Islet precursor cell (in vitro differentiated cells): ENCODE results near the gene PRKCA.
"Not testable (repeated sequence)": the region's sequence is repeated elsewhere in the genome, so short reads cannot be mapped to it uniquely, and the experiment has no call there.

ENCODE experiments used
- DNase-seq: peaks from one replicate; pipeline ENCODE4 v3.0.0-alpha.2; 2018

Gene PRKCA

DNA sequence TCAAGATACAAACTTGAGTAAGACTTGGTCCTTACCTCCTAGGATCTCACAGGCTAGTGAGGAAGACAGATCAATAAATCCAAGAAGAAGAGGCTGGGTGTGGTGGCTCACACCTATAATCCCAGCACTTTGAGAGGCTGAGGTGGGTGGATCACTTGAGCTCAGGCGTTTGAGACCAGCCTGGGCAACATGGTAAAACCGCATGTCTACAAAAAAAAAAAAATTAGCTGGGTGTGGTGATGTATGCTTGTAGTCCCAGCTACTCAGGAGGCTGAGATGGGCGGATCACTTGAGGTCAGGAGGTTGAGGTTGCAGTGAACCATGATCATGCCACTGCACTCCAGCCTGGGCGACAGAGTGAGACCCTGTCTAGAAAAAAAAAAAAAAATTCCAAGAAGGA lies 423.0 kb downstream of the PRKCA start:
- DNase-seq: not testable (repeated sequence)

GRCh38 chr17:66725956-66726355 lies 423.5 kb downstream of the PRKCA start:
- no peak for DNase-seq

DNA sequence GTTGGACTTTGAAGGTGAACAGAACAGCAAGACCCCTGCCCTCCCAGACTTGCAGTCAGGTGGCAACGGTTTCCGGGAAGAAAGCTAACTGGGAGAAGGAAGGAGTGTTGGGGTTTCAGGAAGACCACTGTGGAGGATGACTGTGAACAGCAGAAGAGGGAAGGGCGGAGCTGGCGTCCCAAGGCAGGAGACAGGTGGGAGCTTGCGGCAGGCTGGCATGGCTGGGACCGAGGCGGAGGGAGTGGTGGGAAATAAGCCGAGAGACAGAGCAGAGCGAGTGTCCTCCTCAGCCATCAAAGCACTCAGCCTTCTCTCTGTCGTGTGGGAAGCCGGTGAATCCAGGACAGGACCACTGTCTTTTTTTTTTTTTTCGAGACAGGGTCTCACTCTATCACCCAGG lies 424.0 kb downstream of the PRKCA start:
- DNase-seq: no peak

GRCh38 chr17:66726846-66727245 lies 424.4 kb downstream of the PRKCA start:
- no peak for DNase-seq

DNA sequence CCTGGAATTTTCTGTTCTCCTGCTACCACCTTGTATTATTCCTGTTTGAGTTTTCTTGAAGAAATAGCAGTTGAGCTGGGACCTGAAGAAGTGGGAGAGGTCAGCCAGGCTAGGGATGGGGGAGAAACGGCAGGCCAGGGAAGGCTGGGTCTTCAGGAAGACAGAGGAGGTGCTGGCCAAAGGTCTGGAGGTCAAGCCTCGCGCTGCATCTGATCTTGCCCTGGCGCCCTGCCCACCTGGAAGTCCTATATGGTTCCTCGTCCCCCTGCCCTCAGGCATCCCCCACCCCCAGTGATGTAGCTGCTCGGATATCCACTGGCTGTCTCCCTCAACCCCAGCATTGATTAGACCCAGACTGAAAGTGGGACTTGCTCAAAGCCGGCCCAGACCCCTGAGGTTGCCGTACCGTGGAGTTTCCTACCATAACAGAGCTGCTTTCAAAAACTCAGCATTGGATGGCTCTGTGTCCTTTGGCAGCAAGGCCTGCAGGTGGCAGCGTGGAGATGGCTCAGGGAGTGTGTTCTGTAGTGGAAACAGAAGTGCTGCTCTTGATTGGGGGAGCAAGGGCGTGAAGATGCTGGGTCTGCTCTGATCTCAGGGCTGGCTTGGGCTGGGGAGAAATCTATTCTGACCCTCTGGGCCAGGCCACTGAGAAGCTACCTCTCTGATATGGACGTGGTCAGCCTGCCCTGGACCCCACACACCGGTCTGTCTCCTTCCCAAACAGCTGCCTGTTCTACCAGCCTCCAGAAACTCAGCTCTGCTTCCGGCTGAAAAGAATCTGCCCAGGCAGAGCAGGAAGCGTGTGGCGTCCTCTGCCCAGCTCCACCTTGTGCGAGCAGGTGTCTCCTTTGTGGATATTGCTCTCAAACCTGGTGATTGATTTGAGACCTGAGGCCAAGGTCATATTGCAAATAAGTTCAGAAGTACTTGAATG lies 425.5 kb downstream of the PRKCA start:
- peak; percentile 92 for DNase-seq

GRCh38 chr17:66730461-66730923 lies 428.1 kb downstream of the PRKCA start:
- no peak for DNase-seq

DNA sequence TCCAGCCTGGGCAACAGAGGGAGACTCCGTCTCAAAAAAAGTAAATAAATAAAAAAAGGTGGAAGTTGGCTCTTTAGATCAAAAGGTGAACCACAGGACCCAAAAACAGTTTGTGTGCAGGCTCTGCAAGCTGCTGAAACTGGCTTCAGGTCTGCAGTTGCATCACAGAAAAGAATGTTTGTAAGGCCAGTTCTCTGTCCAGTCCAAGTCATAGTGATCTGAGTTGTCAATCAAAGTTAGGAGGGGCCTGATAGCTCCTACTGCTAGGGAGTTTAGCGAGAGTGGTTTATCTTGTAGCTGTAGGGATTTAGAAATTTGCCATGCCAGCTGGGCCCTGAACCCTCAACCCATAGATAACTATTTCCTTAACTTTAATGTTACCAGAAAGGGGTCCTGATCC lies 431.3 kb downstream of the PRKCA start:
- DNase-seq: no peak

- no peak for DNase-seq
These were observed 432.0 kb downstream of the PRKCA start for GRCh38 chr17:66734186-66734943.

GRCh38 chr17:66737524-66737923 lies 435.1 kb downstream of the PRKCA start:
- DNase-seq: peak; percentile 76

DNA sequence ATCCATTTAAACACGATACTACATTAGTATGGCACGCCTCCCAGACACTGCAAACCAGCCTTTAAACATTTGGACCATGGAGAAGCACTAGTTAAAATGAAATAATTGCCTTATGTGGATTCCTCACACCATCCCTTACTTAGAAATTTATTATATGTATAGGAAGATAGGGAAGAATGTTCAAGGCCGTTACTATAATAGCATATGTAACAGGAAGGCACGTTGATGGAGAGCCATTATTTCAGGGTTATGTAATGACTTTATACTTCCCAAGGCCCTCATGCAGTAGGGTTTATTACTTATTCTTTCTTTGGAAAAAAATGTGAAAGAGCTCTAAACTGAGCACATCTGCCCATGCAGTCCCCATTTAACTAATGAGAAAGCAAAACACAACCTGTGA lies 435.9 kb downstream of the PRKCA start:
- DNase-seq: no peak

- no peak for DNase-seq
These were observed 437.1 kb downstream of the PRKCA start for GRCh38 chr17:66739553-66739952.

GRCh38 chr17:66740226-66740625 lies 437.8 kb downstream of the PRKCA start:
- no peak for DNase-seq

DNA sequence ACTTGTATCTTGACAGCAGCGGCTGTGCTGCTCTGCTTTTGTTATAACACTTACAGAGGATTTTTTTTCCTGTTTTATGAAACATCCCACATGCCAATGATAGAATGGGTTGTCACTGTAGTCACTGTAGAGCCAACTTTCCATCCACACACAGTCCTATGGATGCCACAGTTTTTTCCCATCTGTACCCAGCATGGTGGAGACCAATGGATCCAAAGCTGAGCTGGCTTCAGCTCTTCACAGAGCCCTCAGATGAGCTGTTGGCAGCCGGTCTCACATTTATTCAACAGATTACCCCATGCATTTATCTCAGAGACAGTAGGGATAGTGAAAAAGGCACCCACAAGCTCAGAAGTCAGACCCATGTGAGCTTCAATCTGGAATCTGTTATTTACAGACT lies 441.1 kb downstream of the PRKCA start:
- no peak for DNase-seq

- no peak for DNase-seq
These were observed 444.3 kb downstream of the PRKCA start for GRCh38 chr17:66746736-66747135.

- DNase-seq: no peak
These were observed 445.3 kb downstream of the PRKCA start for GRCh38 chr17:66747578-66748275.

DNA sequence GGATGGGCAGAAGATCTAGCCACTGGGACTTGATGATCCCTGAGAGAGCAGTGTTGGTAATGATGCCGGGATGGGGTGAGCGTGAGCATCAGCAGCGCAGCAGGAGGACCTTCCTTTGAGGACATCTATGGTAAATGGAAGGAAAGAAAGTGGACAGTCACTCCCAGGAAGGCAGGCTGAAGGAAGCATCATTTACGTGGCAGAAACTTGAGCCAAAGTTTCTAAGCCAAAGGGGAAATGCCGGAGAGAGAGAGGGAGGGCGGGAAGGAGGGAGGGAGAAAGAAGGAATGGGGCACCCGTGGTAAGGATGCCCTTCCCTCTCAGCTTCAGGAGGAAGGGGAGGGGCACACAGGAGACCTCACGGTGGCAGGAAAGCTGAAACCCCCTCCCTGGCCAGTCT lies 446.2 kb downstream of the PRKCA start:
- no peak for DNase-seq

DNA sequence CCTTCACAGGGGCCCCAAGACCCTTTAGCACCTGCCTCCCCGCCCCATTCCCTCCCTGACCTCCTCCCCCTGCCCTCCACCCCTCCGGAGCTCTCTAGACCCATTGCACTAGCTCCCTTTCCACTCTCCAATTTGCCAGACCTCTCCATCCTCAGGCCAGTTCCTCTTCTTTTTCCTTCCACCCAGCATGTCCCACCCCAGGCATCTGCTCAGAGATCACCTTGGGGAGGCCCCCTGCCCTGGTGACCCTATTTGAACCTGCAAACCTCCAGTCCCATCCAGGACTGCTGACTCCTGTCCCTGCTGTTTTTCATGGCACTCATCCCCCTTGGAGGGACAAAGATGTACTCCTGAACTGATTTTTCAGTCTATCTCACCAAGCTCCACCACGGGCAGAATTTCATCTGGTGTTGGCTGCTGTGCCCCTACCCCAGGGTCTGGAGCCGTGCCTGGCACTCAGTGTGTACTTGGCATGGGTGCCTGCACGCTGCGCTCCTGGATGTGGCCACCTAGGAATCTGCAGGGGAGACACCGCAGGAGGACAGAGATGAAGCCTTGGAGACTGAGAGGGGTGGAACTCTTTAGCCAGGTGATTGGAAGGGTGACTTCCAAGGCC lies 446.9 kb downstream of the PRKCA start:
- no peak for DNase-seq

DNA sequence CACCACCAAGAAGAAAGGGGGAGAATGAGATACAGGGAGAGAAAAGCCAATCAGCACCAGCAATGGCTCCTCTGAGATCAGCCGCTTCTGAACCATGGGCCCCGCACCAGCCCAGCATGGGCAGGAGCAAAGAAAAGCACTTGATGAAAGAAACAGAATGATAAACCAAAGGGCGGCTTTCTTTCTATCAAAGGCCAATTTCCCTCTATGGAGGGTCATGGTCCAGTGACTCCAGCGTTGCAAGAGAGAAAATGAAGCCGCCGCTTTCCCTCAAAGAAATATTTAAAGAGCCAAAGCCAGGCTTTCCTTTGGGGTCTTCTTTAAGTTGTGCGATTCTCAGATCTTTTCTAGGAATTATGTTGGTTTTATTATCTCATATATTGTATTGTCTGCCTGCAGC lies 447.7 kb downstream of the PRKCA start:
- no peak for DNase-seq

- no peak for DNase-seq
These were observed 448.5 kb downstream of the PRKCA start for GRCh38 chr17:66750781-66751543.

- no peak for DNase-seq
These were observed 449.4 kb downstream of the PRKCA start for GRCh38 chr17:66751771-66752170.

- DNase-seq: no peak
These were observed 450.0 kb downstream of the PRKCA start for GRCh38 chr17:66752411-66752810.
